Nucleus accumbens (tissue), 56 donors: ENCODE measurements around the gene CDC14A.
A peak's percentile ranks its signal among the peaks of the same experiment; 100 is the strongest.
"Not testable (repeated sequence)": the region's sequence is repeated elsewhere in the genome, so short reads cannot be mapped to it uniquely, and the experiment has no call there.

Experiments
- DNase-seq, 56 donors: peaks; one replicate each; lab custom pipeline; 2025; lab: John Stamatoyannopoulos, UW

The CDC14A gene

GRCh38 chr1:100332331-100332730 lies 20.0 kb upstream of the CDC14A start:
- no peak for DNase-seq

GRCh38 chr1:100335436-100335835 lies 16.9 kb upstream of the CDC14A start:
- no peak for DNase-seq

GRCh38 chr1:100337878-100338277 lies 14.4 kb upstream of the CDC14A start:
- not testable (repeated sequence) for DNase-seq

GRCh38 chr1:100339735-100340134 lies 12.6 kb upstream of the CDC14A start:
- not testable (repeated sequence) for DNase-seq

GRCh38 chr1:100340494-100340893 lies 11.8 kb upstream of the CDC14A start:
- no peak for DNase-seq

- no peak for DNase-seq
Observed at GRCh38 chr1:100342348-100342747, 10.0 kb upstream of the CDC14A start.

- DNase-seq = no peak
Observed at GRCh38 chr1:100343897-100344296, 8.4 kb upstream of the CDC14A start.

- DNase-seq = no peak
Observed at GRCh38 chr1:100344774-100345173, 7.5 kb upstream of the CDC14A start.

- no peak for DNase-seq
Observed at GRCh38 chr1:100346387-100346786, 5.9 kb upstream of the CDC14A start.

GRCh38 chr1:100347009-100347966 lies 5.0 kb upstream of the CDC14A start:
- DNase-seq = no peak

GRCh38 chr1:100348549-100349144 lies 3.7 kb upstream of the CDC14A start:
- DNase-seq = no peak

- no peak for DNase-seq
Observed at GRCh38 chr1:100349246-100349645, 3.1 kb upstream of the CDC14A start.

- no peak for DNase-seq
Observed at GRCh38 chr1:100350787-100351094, 1.6 kb upstream of the CDC14A start.

GRCh38 chr1:100351095-100351887 lies 1.0 kb upstream of the CDC14A start:
- peak in 54 of 56 donors; percentile 21 to 86 (median 67) for DNase-seq

- peak in 25 of 56 donors; percentile 11 to 55 (median 32) for DNase-seq
Observed at GRCh38 chr1:100353071-100353801, 930 bp downstream of the CDC14A start.

- no peak for DNase-seq
Observed at GRCh38 chr1:100353988-100354387, 1.7 kb downstream of the CDC14A start.

- peak in 4 of 56 donors; percentile 1 to 17 (median 6) for DNase-seq
Observed at GRCh38 chr1:100354971-100355394, 2.7 kb downstream of the CDC14A start.

GRCh38 chr1:100358210-100358609 lies 5.9 kb downstream of the CDC14A start:
- DNase-seq = no peak

GRCh38 chr1:100359139-100359538 lies 6.8 kb downstream of the CDC14A start:
- DNase-seq = no peak

- DNase-seq = peak in 15 of 56 donors; percentile 1 to 57 (median 10)
Observed at GRCh38 chr1:100360790-100361510, 8.6 kb downstream of the CDC14A start.
